SU-DHL-6 (cell line): ENCODE measurements around the gene ITGB8.

ENCODE experiments used
- H2AFZ ChIP-seq: fragments of 200-600 bp; sonication (generic); 2 replicates; pipeline ENCODE4 v1.6.1; 2014; ENCODE audit warnings: low read depth, mild to moderate bottlenecking, moderate library complexity, mixed read lengths, antibody characterized with exemption, low read length; ENCODE audit not compliant: severe bottlenecking
- H3F3A ChIP-seq: fragments of 200-600 bp; shearing (Covaris generic); 2 replicates; pipeline ENCODE4 v1.6.0; 2016; ENCODE audit warnings: antibody characterized with exemption, mild to moderate bottlenecking; ENCODE audit not compliant: insufficient read depth
- H3K27ac ChIP-seq: fragments of 200-600 bp; sonication (generic); 2 replicates; pipeline ENCODE4 v1.5.1; 2016; ENCODE audit warnings: low read depth, mild to moderate bottlenecking, low read length, moderate library complexity, mixed read lengths
- H3K27me3 ChIP-seq: fragments of 200-600 bp; sonication (generic), shearing (Covaris generic); 2 replicates; pipeline ENCODE4 v1.6.0; 2014; ENCODE audit warnings: mild to moderate bottlenecking, low read length
- H3K36me3 ChIP-seq: fragments of 200-600 bp; sonication (generic); 2 replicates; pipeline ENCODE4 v1.6.1; 2014; ENCODE audit warnings: mild to moderate bottlenecking, low read length, mixed read lengths
- H3K4me2 ChIP-seq: fragments of 300-600, 200-600 bp; shearing (Covaris generic), sonication (generic); 2 replicates; pipeline ENCODE4 v1.6.0; 2014; ENCODE audit warnings: low read length, low read depth, mild to moderate bottlenecking; ENCODE audit not compliant: poor library complexity, severe bottlenecking
- H3K4me3 ChIP-seq: fragments of 200-600 bp; sonication (generic); 2 replicates; pipeline ENCODE4 v1.5.1; 2014; ENCODE audit warnings: antibody characterized with exemption, low read length, mild to moderate bottlenecking, mixed read lengths; ENCODE audit not compliant: insufficient read depth, poor library complexity, severe bottlenecking
- H3K79me2 ChIP-seq: fragments of 200-600 bp; sonication (generic); 2 replicates; pipeline ENCODE4 v1.6.1; 2014; ENCODE audit warnings: mild to moderate bottlenecking, low read length, moderate library complexity; ENCODE audit not compliant: insufficient read depth
- H3K9ac ChIP-seq: fragments of 200-600 bp; sonication (generic); 2 replicates; pipeline ENCODE4 v1.7.0; 2014; ENCODE audit warnings: mild to moderate bottlenecking, low read length
- H3K9me2 ChIP-seq: fragments of 200-600 bp; sonication (generic); replicated peaks from 2 replicates; pipeline ENCODE4 v1.6.1; 2014; ENCODE audit warnings: low read length; ENCODE audit not compliant: insufficient read depth
- H3K9me3 ChIP-seq: fragments of 200-600 bp; sonication (generic); 2 replicates; pipeline ENCODE4 v1.6.1; 2014; ENCODE audit warnings: low read length, mixed read lengths; ENCODE audit not compliant: insufficient read depth
- H4K20me1 ChIP-seq: fragments of 200-600 bp; sonication (generic); 2 replicates; pipeline ENCODE4 v1.6.1; 2014; ENCODE audit warnings: low read depth, mild to moderate bottlenecking, antibody characterized with exemption, low read length, moderate library complexity, mixed read lengths
- EZH2phosphoT487 ChIP-seq: fragments of 200-600 bp; sonication (generic), shearing (Covaris generic); conservative IDR thresholded peaks from 2 replicates; pipeline ENCODE4 v1.6.1; 2018; ENCODE audit warnings: mild to moderate bottlenecking, antibody characterized with exemption, low read length, moderate library complexity, mixed read lengths
- TF ChIP-seq, protein P1 (sequence below): fragments of 200-600 bp; sonication (generic); IDR thresholded peaks from one replicate; pipeline ENCODE4 v1.5.1; 2017; ENCODE audit warnings: antibody characterized with exemption, mild to moderate bottlenecking, low read length, moderate library complexity; ENCODE audit not compliant: insufficient read depth, poor library complexity, severe bottlenecking

Gene ITGB8

DNA sequence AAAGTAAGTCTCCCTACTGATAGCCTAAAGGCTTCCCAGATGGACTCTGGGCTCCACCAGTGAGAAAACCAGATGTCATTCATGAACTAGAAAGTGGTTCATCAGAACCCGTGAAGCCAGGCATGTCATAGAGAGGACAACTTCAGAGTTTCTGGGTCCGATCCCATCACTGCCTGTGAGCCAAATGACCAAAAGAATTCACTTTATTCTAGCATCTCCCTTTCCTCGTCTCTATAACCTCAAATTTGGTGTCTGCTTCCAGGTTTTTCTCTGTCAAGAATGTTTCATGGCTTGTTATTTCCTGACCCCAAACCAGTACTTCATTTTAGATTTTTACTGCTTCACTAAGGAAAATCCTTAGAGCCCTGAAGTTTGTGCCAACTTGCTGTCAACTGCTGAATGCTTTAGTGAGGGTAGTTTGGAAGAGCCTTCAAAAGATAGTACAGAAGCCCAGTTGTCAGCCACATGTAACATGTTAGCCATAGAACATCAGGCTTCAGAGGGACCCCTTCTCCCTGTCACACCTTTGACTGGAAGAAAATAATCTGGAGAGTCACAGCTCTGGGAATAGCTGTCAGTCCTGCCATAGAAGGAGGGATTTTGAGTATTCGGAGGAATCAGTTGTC is 34.0 kb downstream of the ITGB8 start:
- Histone ChIP-seq H3K9me3 (no peaks in the 10 kb centered on the region), H3K9ac (no peak overlapping the region), H3K4me3 (no peak overlapping the region), H3K36me3 (no peaks in the 10 kb centered on the region), H3F3A (no peaks in the 10 kb centered on the region), H3K27ac (no peak overlapping the region), H3K27me3 (peaks cover 3% of the 10 kb centered on the region; the same call in 1 of the 2 replicates), H3K79me2 (no peaks in the 10 kb centered on the region), H4K20me1 (no peaks in the 10 kb centered on the region), H3K4me2 (no peak overlapping the region), H3K9me2 (no peaks in the 10 kb centered on the region), H2AFZ (no peak overlapping the region)
- TF ChIP-seq, protein P1, sequence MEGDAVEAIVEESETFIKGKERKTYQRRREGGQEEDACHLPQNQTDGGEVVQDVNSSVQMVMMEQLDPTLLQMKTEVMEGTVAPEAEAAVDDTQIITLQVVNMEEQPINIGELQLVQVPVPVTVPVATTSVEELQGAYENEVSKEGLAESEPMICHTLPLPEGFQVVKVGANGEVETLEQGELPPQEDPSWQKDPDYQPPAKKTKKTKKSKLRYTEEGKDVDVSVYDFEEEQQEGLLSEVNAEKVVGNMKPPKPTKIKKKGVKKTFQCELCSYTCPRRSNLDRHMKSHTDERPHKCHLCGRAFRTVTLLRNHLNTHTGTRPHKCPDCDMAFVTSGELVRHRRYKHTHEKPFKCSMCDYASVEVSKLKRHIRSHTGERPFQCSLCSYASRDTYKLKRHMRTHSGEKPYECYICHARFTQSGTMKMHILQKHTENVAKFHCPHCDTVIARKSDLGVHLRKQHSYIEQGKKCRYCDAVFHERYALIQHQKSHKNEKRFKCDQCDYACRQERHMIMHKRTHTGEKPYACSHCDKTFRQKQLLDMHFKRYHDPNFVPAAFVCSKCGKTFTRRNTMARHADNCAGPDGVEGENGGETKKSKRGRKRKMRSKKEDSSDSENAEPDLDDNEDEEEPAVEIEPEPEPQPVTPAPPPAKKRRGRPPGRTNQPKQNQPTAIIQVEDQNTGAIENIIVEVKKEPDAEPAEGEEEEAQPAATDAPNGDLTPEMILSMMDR = no peak
- TF ChIP-seq EZH2phosphoT487 = no peak

DNA sequence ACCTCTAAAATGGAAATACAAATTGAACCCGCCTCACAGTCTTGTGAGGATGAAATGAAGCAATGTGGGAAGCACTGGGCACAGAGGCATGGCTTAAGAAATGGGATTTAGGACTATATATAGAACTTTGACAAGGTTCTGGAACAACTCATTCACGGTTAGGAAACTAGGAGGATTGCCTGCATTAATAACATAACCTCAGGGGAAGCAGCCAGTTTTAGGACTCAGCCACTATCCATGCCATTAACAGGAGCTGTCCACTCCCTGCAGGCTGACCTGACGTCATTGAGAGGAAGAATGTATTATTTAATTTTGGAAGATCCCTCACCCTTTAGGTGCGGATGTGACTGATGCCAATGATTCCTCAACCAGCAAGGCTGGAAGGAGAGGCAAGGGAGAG is 34.8 kb downstream of the ITGB8 start:
- H3K36me3 ChIP-seq = no peaks in the 10 kb centered on the region
- H3K27ac ChIP-seq = no peak overlapping the region
- H3K4me3 ChIP-seq = no peak overlapping the region
- H4K20me1 ChIP-seq = no peaks in the 10 kb centered on the region
- peaks cover 3% of the 10 kb centered on the region; the same call in 1 of the 2 replicates for H3K27me3 ChIP-seq
- no peak overlapping the region for H3K9ac ChIP-seq
- no peaks in the 10 kb centered on the region for H3K9me2 ChIP-seq
- no peaks in the 10 kb centered on the region for H3K79me2 ChIP-seq
- no peaks in the 10 kb centered on the region for H3K9me3 ChIP-seq
- no peak overlapping the region for H3K4me2 ChIP-seq
- H3F3A ChIP-seq = no peaks in the 10 kb centered on the region
- no peak overlapping the region for H2AFZ ChIP-seq
- no peak for TF ChIP-seq EZH2phosphoT487
- TF ChIP-seq, protein P1 = no peak

DNA sequence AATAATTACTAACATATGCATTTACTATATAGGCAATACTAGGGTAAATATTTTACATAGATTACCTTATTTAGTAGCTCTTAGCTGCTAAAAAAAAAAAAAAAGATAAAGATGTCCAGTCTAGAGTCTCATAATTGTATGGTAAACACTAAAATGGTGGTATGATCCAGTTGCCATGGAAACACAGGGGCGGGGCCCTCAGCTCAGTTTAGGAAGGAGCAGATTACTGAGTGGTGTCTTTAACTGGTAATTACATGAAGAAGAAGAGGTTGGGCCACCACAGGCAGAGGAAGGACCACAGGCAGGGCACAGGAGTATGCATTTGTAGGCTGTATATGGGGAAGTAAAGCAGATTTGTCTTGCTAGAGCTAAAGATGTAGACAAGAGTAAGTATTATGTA is 43.7 kb downstream of the ITGB8 start:
- Histone ChIP-seq H3K4me3 (no peak overlapping the region), H3K36me3 (no peaks in the 10 kb centered on the region), H3K79me2 (no peaks in the 10 kb centered on the region), H4K20me1 (no peaks in the 10 kb centered on the region), H3K9me3 (no peaks in the 10 kb centered on the region), H3K9me2 (0 out of 2 replicates have a peak, but pooled peaks cover 3% of the 10 kb centered on the region), H3K9ac (no peak overlapping the region), H2AFZ (no peak overlapping the region), H3K27me3 (no peaks in the 10 kb centered on the region), H3F3A (no peaks in the 10 kb centered on the region), H3K27ac (no peak overlapping the region), H3K4me2 (no peak overlapping the region)
- TF ChIP-seq, protein P1 = no peak
- no peak for TF ChIP-seq EZH2phosphoT487
